ENCODE results near the gene VSIG1. TPM values are rescaled to one million over a fixed set of nuclear protein-coding genes. Genes with fewer than 3 reads are reported as not detected.

VSIG1 gene
- total and polyA plus RNA-seq, 2 donors (not counting 1 experiment from before 2014, with no cell fraction given): 5.4 to 8.6 TPM

DNA sequence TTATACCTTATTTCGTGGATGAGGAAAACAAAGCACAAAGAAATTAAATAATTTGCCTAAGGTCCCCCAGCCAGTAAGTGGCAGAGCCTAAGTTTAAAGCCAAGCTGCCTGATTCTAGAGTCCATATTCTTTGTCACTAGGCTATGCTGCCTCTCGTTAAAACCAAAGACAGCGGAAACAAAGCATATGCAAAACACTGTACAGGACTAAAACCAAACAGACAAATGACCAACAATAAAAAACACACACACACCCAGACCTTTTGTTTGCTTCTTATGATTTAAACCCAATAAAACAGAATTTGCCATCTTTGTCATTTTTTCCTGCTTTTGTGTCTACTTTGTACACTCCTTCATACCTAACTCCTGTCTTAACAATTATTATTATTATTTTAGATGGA is 10.1 kb upstream of the VSIG1 start:
- Histone ChIP-seq H3K36me3 (replicated peaks in 1 of 2; ENCODE audit: control extremely low read depth in 1 of 2, control insufficient read depth in 1 of 2, extremely low read depth in 1 of 2, insufficient read depth in 2 of 2, low read length in 1 of 2) (no peaks in the 10 kb centered on the region), H3K79me2 (ENCODE audit: control insufficient read depth, insufficient read depth, low read length) (no peaks in the 10 kb centered on the region), H3K9ac (ENCODE audit: low read length) (no peak overlapping the region), H3K4me2 (replicated peaks; ENCODE audit: low read depth, low read length, poor library complexity, severe bottlenecking) (no peak overlapping the region), H3K9me3 (ENCODE audit: control extremely low read depth in 1 of 3, control insufficient read depth in 2 of 3, insufficient read depth in 1 of 3, low read length in 2 of 3) (no peaks in the 10 kb centered on the region), H3K27me3 (replicated peaks in 1 of 4; ENCODE audit: control extremely low read depth in 1 of 4, control insufficient read depth in 3 of 4, insufficient read depth in 4 of 4, low read length in 3 of 4) (peaks cover 0 to 3% (median 0%) of the 10 kb centered on the region in 4 experiments), H2AFZ (ENCODE audit: insufficient read depth, low read depth, low read length, poor library complexity, severe bottlenecking) (no peak overlapping the region), H3K4me3 (ENCODE audit: control extremely low read depth in 1 of 5, extremely low read depth in 1 of 5, insufficient read depth in 1 of 5, low read depth in 2 of 5, low read length in 4 of 5) (no peak overlapping the region), H4K20me1 (ENCODE audit: control insufficient read depth, insufficient read depth, low read length, poor library complexity, severe bottlenecking) (no peaks in the 10 kb centered on the region), H3K27ac (ENCODE audit: low read length in 2 of 2) (no peak overlapping the region), H3K4me1 (ENCODE audit: control insufficient read depth in 2 of 2, insufficient read depth in 2 of 2, low read length in 2 of 2) (no peaks in the 10 kb centered on the region)
- intact Hi-C loops (cut with micrococcal nuclease): no loop called here
- H3K9me3 Mint-ChIP-seq (ENCODE audit: insufficient read depth): no peaks in the 10 kb centered on the region
- TF ChIP-seq, protein P1, sequence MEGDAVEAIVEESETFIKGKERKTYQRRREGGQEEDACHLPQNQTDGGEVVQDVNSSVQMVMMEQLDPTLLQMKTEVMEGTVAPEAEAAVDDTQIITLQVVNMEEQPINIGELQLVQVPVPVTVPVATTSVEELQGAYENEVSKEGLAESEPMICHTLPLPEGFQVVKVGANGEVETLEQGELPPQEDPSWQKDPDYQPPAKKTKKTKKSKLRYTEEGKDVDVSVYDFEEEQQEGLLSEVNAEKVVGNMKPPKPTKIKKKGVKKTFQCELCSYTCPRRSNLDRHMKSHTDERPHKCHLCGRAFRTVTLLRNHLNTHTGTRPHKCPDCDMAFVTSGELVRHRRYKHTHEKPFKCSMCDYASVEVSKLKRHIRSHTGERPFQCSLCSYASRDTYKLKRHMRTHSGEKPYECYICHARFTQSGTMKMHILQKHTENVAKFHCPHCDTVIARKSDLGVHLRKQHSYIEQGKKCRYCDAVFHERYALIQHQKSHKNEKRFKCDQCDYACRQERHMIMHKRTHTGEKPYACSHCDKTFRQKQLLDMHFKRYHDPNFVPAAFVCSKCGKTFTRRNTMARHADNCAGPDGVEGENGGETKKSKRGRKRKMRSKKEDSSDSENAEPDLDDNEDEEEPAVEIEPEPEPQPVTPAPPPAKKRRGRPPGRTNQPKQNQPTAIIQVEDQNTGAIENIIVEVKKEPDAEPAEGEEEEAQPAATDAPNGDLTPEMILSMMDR (IDR thresholded peaks at IDR 0.05): no peak
- TF ChIP-seq EZH2 (IDR thresholded peaks at IDR 0.05; ENCODE audit: borderline replicate concordance, insufficient read depth, low read depth, low read length, poor library complexity, severe bottlenecking): no peak
- no peak overlapping the region for H3K27ac Mint-ChIP-seq
- no peak for ATAC-seq (ENCODE audit: low read depth)
- DNase-seq: no peak
- WGBS (ENCODE audit: insufficient coverage): 86% methylated on average over 1 of the region's 3 CpGs
- POLR2A ChIA-PET: no interaction called here
- CTCF ChIA-PET: no interaction called here
- peaks cover 13% of the 10 kb centered on the region for H3K4me1 Mint-ChIP-seq
- H3K4me3 Mint-ChIP-seq: no peak overlapping the region
- no peaks in the 10 kb centered on the region for H3K27me3 Mint-ChIP-seq

DNA sequence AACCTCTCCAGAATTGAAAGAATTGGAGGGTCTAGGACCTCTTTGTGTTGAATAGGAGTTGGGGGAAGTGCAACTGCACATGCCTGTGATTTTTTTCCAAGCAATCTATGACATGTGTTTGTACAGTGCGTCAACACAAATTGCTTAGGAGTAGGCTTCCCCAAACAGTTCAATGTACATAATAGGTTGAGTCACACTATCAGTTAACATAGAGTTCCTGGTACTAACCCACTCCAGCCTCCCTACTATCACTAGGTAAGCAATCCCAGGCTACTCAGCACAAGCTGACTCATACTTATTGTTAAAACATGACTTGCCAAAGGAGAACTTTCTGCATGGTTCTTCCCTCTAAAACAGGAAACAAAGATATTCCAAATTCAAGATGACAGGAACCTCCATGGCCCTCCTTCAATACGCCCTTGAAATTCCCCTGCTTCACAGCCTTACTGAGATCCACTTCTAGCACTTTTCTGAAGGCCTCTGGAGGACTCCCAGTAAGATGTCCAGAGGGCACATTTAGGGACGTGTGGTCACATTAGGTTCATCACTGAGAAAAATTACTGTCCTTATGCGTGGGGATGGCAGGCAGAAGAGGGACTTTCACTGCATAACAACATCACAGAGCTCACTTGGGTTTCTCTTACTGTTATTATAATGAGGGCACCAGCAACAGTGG is 8.4 kb upstream of the VSIG1 start:
- intact Hi-C loops (cut with micrococcal nuclease): no loop called here
- ATAC-seq (ENCODE audit: low read depth): no peak
- H2AFZ ChIP-seq (ENCODE audit: insufficient read depth, low read depth, low read length, poor library complexity, severe bottlenecking): no peak overlapping the region

More for the DNA sequence above, 8.4 kb upstream of the VSIG1 start:
- Mint-ChIP-seq H3K9me3 (ENCODE audit: insufficient read depth) (no peaks in the 10 kb centered on the region), H3K4me1 (no peaks in the 10 kb centered on the region), H3K27ac (no peak overlapping the region), H3K27me3 (no peaks in the 10 kb centered on the region), H3K4me3 (no peak overlapping the region)
- Histone ChIP-seq H3K4me1 (ENCODE audit: control insufficient read depth in 2 of 2, insufficient read depth in 2 of 2, low read length in 2 of 2) (no peaks in the 10 kb centered on the region), H3K4me2 (replicated peaks; ENCODE audit: low read depth, low read length, poor library complexity, severe bottlenecking) (no peak overlapping the region), H3K36me3 (replicated peaks in 1 of 2; ENCODE audit: control extremely low read depth in 1 of 2, control insufficient read depth in 1 of 2, extremely low read depth in 1 of 2, insufficient read depth in 2 of 2, low read length in 1 of 2) (no peaks in the 10 kb centered on the region), H3K27me3 (replicated peaks in 1 of 4; ENCODE audit: control extremely low read depth in 1 of 4, control insufficient read depth in 3 of 4, insufficient read depth in 4 of 4, low read length in 3 of 4) (peaks cover 0 to 3% (median 0%) of the 10 kb centered on the region in 4 experiments), H4K20me1 (ENCODE audit: control insufficient read depth, insufficient read depth, low read length, poor library complexity, severe bottlenecking) (no peaks in the 10 kb centered on the region), H3K9me3 (ENCODE audit: control extremely low read depth in 1 of 3, control insufficient read depth in 2 of 3, insufficient read depth in 1 of 3, low read length in 2 of 3) (no peaks in the 10 kb centered on the region), H3K27ac (ENCODE audit: low read length in 2 of 2) (no peak overlapping the region), H3K79me2 (ENCODE audit: control insufficient read depth, insufficient read depth, low read length) (no peaks in the 10 kb centered on the region), H3K4me3 (ENCODE audit: control extremely low read depth in 1 of 5, extremely low read depth in 1 of 5, insufficient read depth in 1 of 5, low read depth in 2 of 5, low read length in 4 of 5) (no peak overlapping the region), H3K9ac (ENCODE audit: low read length) (no peak overlapping the region)
- no peak for DNase-seq
- ChIA-PET CTCF (interaction anchor here (0.8 kb wide), 1 partner anchor 16 kb away, joined by 3 read pairs; no protein-coding TSS in a partner anchor), POLR2A (no interaction called here)
- WGBS (ENCODE audit: insufficient coverage): 33% methylated on average over 1 of the region's 4 CpGs
- TF ChIP-seq EZH2 (IDR thresholded peaks at IDR 0.05; ENCODE audit: borderline replicate concordance, insufficient read depth, low read depth, low read length, poor library complexity, severe bottlenecking): no peak
- TF ChIP-seq, protein P1 (IDR thresholded peaks at IDR 0.05): no peak

Measured in B cell (primary cell).